K562 (cell line): ENCODE results near the gene NALCN. TPM values are rescaled to one million over a fixed set of nuclear protein-coding genes. Genes with fewer than 3 reads are reported as not detected.

ENCODE experiments used
- ATAC-seq: fragments of 200-7000 bp; cut with Tn5 transposase; 3 replicates; pipeline ENCODE4 v1.9.1; 2020; ENCODE audit warnings: moderate library complexity
- BruUV-seq: library from RNA; stranded (reverse); fragments of 400-500 nt; replicated peaks from 2 replicates; lab custom pipeline; 2021; lab: Mats Ljungman, UMichigan
- CTCF ChIA-PET: fragments of 300-600 bp; formaldehyde crosslinking; extraction: SDS; loops from one replicate; lab custom pipeline; 2021; ENCODE audit warnings: low intra/inter-chr PET ratio; lab: Yijun Ruan, JAX
- POLR2A ChIA-PET: fragments of 300-600, 350-650 bp; sonication (Branson Sonifier 250); formaldehyde crosslinking; extraction: SDS; loops from one replicate; lab custom pipeline; 2021; ENCODE audit warnings: antibody characterized with exemption, inconsistent platforms; lab: Yijun Ruan, JAX
- DNase-seq, 4 experiments: peaks; one replicate each; pipeline versions ENCODE4 v3.0.0 to v3.0.0-alpha.2; 2011 to 2018; ENCODE audit warnings: low spot score in 3 of 4, mixed read lengths in 3 of 4; ENCODE audit errors: extremely low read depth in 1 of 4
- FAIRE-seq: peaks from 2 replicates; lab custom pipeline; 2011; peaks lifted over from hg19 to GRCh38; lab: Jason Lieb, UNC
- H2AFZ ChIP-seq: 2 replicates; pipeline ENCODE4 v1.6.0; 2011; ENCODE audit warnings: low read depth, low read length, control low read depth, inconsistent platforms
- H3K27ac ChIP-seq: fragments of 200-600 bp; 3 replicates; pipeline ENCODE4 v1.8.0; 2011; ENCODE audit warnings: low read depth, mild to moderate bottlenecking, control low read depth, inconsistent platforms, low read length, moderate library complexity, mixed read lengths; ENCODE audit errors: extremely low read depth
- H3K27me3 ChIP-seq, 2 experiments: fragments of 300-600 bp in 1 of 2; 2 replicates in 1 of 2; 3 replicates in 1 of 2; pipeline versions ENCODE4 v1.6.0 to v1.8.0; 2011; ENCODE audit warnings: inconsistent platforms in 2 of 2, low read length in 2 of 2, mild to moderate bottlenecking in 1 of 2, mixed read lengths in 1 of 2, moderate library complexity in 1 of 2; ENCODE audit not compliant: control insufficient read depth in 2 of 2, insufficient read depth in 2 of 2
- H3K36me3 ChIP-seq: fragments of 300-600 bp; 3 replicates; pipeline ENCODE4 v1.8.0; 2011; ENCODE audit warnings: mild to moderate bottlenecking, low read length, inconsistent platforms; ENCODE audit not compliant: control insufficient read depth, insufficient read depth
- H3K4me1 ChIP-seq, 2 experiments: fragments of 200-600 bp in 1 of 2; replicated peaks in 1 of 2; 2 replicates in 1 of 2; 3 replicates in 1 of 2; pipeline versions ENCODE4 v1.5.1 to v1.8.0; 2011; ENCODE audit warnings: inconsistent platforms in 2 of 2, low read length in 2 of 2, mild to moderate bottlenecking in 1 of 2, mixed read lengths in 1 of 2, moderate library complexity in 1 of 2; ENCODE audit not compliant: control insufficient read depth in 2 of 2, insufficient read depth in 2 of 2
- H3K4me2 ChIP-seq: 2 replicates; pipeline ENCODE4 v1.6.1; 2011; ENCODE audit warnings: low read length, control low read depth, inconsistent platforms, mixed read lengths; ENCODE audit not compliant: insufficient read depth
- H3K4me3 ChIP-seq: fragments of 200-600 bp; sonication (generic), shearing (Covaris generic); 2 replicates; pipeline ENCODE4 v1.5.1; 2016; ENCODE audit warnings: control low read depth, inconsistent platforms
- H3K79me2 ChIP-seq: fragments of 200-600 bp; 3 replicates; pipeline ENCODE4 v1.8.0; 2011; ENCODE audit warnings: low read length, inconsistent platforms; ENCODE audit not compliant: control insufficient read depth, insufficient read depth
- H3K9ac ChIP-seq, 2 experiments: 2 replicates each; pipeline versions ENCODE4 v1.6.0 to v1.6.1; 2011; ENCODE audit warnings: low read depth in 2 of 2, low read length in 2 of 2, control low read depth in 1 of 2, inconsistent platforms in 1 of 2, mild to moderate bottlenecking in 1 of 2, mixed read lengths in 1 of 2; ENCODE audit not compliant: insufficient read depth in 1 of 2
- H3K9me1 ChIP-seq: one replicate; pipeline ENCODE4 v1.6.0; 2011; ENCODE audit warnings: inconsistent platforms, mild to moderate bottlenecking, low read length, moderate library complexity; ENCODE audit not compliant: control insufficient read depth, insufficient read depth
- H3K9me3 ChIP-seq: replicated peaks from 2 replicates; pipeline ENCODE4 v1.5.1; 2011; ENCODE audit warnings: low read depth, low read length, inconsistent platforms; ENCODE audit not compliant: control insufficient read depth, insufficient read depth
- H4K20me1 ChIP-seq: replicated peaks from 2 replicates; pipeline ENCODE4 v1.6.1; 2011; ENCODE audit warnings: low read length, inconsistent platforms, mixed read lengths; ENCODE audit not compliant: control insufficient read depth, insufficient read depth
- BACH1 ChIP-seq: fragments of 200-800 bp; sonication (Bioruptor generic); IDR thresholded peaks from 2 replicates; pipeline ENCODE4 v1.6.1; 2016; ENCODE audit warnings: missing genetic modification characterization, missing compliant biosample characterization
- MTA1 ChIP-seq: fragments of 450-650 bp; IDR thresholded peaks from 2 replicates; pipeline ENCODE4 v1.6.1; 2017; ENCODE audit warnings: borderline replicate concordance
- SAFB ChIP-seq: fragments of 200-400 bp; formaldehyde crosslinking; IDR thresholded peaks from 2 replicates; pipeline ENCODE4 v1.6.1; 2017; ENCODE audit warnings: low read depth, low read length, borderline replicate concordance
- in situ Hi-C: fragments of 300-500 bp; cut with MboI; formaldehyde crosslinking; loops from 4 replicates; pipeline ENCODE4 v1.15.0; 2018; ENCODE audit warnings: inconsistent platforms, mixed read lengths
- intact Hi-C: fragments of 100-400 bp; cut with micrococcal nuclease; formaldehyde crosslinking; loops from 2 replicates; pipeline ENCODE4 v1.14.2; 2022
- polyA plus RNA-seq, 8 experiments: library from polyadenylated mRNA; depleted of rRNA in 4 of 8; stranded (reverse) in 5 of 8; unstranded in 3 of 8; fragments of >200 nt; fragmentation: Nextera tagmentation in 2 of 8; fragmentation: Illumina TruSeq in 1 of 8; extraction: Ambion mirVana in 2 of 8; extraction: Trizol in 1 of 8; gene quantifications; 2 replicates each; pipeline versions ENCODE4 v1.2.1 to v1.2.3, GENCODE V29; 2011 to 2014; ENCODE audit warnings: inconsistent platforms in 1 of 8, missing spikeins in 1 of 8
- total RNA-seq, 7 experiments: library from RNA; depleted of rRNA in 6 of 7; stranded (reverse); fragments of >200 nt in 6 of 7; fragmentation: Illumina TruSeq in 2 of 7; extraction: Trizol in 2 of 7; gene quantifications; 2 replicates each; pipeline versions ENCODE4 v1.2.1 to v1.2.3, GENCODE V29; 2011 to 2021; ENCODE audit warnings: low replicate concordance in 1 of 7
- TF ChIP-seq, protein P1 (sequence below): fragments of 450-650 bp; IDR thresholded peaks from 2 replicates; pipeline ENCODE4 v1.7.0; 2016; ENCODE audit warnings: borderline replicate concordance

The NALCN gene
- total and polyA plus RNA-seq, 9 of the 15 experiments (the other 6 are each of a cell fraction or from before 2014, with no cell fraction given): not detected

DNA sequence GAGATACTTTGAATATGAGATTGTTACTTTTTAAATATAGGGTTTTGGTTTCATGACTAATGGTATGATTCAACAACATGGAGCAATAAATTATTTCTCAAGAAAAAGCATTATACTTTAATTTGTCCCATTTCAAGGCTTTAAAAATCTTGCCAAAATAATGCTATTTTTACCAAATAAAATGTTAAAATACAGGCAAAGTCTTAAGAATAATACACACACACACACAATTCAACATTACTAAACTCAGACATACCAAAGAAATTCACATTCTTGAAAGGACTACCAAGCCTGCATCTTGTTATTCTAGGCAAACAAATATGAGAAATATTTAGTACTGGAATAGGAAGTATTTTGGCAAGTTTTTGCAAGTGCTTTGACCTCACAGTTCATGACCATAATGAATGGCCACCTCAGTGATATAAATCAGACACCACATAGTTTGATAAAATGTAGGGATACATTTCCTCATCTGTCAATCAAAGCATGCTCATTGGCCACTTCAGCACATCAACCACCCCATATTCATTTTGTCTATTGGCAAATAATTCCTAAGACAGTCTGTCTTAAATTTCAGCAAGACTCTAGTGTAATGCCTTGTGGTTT is 107.2 kb downstream of the NALCN start:
- Histone ChIP-seq H3K79me2 (no peaks in the 10 kb centered on the region), H3K27ac (no peak overlapping the region), H3K9me3 (no peaks in the 10 kb centered on the region), H3K27me3 (no peaks in the 10 kb centered on the region), H4K20me1 (no peaks in the 10 kb centered on the region), H3K4me1 (no peaks in the 10 kb centered on the region), H3K9me1 (no peaks in the 10 kb centered on the region), H3K4me3 (no peak overlapping the region), H3K4me2 (no peak overlapping the region), H3K9ac (no peak overlapping the region), H3K36me3 (no peaks in the 10 kb centered on the region), H2AFZ (no peak overlapping the region)
- DNase-seq (no peak), FAIRE-seq (no peak), ATAC-seq (no peak)
- intact Hi-C loops: no loop called here
- POLR2A ChIA-PET: no interaction called here
- CTCF ChIA-PET: no interaction called here
- BruUV-seq: no TSS peak
- TF ChIP-seq, protein P1, sequence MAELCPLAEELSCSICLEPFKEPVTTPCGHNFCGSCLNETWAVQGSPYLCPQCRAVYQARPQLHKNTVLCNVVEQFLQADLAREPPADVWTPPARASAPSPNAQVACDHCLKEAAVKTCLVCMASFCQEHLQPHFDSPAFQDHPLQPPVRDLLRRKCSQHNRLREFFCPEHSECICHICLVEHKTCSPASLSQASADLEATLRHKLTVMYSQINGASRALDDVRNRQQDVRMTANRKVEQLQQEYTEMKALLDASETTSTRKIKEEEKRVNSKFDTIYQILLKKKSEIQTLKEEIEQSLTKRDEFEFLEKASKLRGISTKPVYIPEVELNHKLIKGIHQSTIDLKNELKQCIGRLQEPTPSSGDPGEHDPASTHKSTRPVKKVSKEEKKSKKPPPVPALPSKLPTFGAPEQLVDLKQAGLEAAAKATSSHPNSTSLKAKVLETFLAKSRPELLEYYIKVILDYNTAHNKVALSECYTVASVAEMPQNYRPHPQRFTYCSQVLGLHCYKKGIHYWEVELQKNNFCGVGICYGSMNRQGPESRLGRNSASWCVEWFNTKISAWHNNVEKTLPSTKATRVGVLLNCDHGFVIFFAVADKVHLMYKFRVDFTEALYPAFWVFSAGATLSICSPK: no peak
- TF ChIP-seq SAFB (no peak), MTA1 (no peak), BACH1 (no peak)
- in situ Hi-C loops: no loop called here
